A549 (cell line): Measurements from ENCODE around the gene GATA3. TPM values are rescaled to one million over a fixed set of nuclear protein-coding genes. Genes with fewer than 3 reads are reported as not detected.
A peak's percentile ranks its signal among the peaks of the same experiment; 100 is the strongest.

Source experiments
- ATAC-seq, 2 experiments: fragments of 200-7000 bp in 1 of 2; fragments of >200 bp in 1 of 2; cut with Nextera tagmentation in 1 of 2; cut with Tn5 transposase in 1 of 2; 3 replicates each; pipeline versions ENCODE4 v1.8.0 to v1.9.1; 2018 to 2020; ENCODE audit warnings: mild to moderate bottlenecking in 1 of 2, moderate library complexity in 1 of 2
- CTCF ChIA-PET: fragments of 300-600 bp; sonication (Branson Sonifier 250); formaldehyde crosslinking; extraction: SDS; loops from one replicate; lab custom pipeline; 2021; ENCODE audit warnings: antibody characterized with exemption, inconsistent platforms; lab: Yijun Ruan, JAX
- POLR2A ChIA-PET: fragments of 350-600 bp; formaldehyde crosslinking; extraction: SDS; loops from one replicate; lab custom pipeline; 2021; ENCODE audit warnings: antibody characterized with exemption, inconsistent platforms; lab: Yijun Ruan, JAX
- DNase-seq, 2 experiments: peaks; one replicate each; pipeline versions ENCODE4 v3.0.0 to v3.0.0-alpha.2; 2011 to 2016; ENCODE audit warnings: low read depth in 1 of 2, low spot score in 1 of 2
- FAIRE-seq: peaks from 2 replicates; lab custom pipeline; 2011; peaks lifted over from hg19 to GRCh38; lab: Jason Lieb, UNC
- H3K27ac ChIP-seq, 2 experiments: fragments of >200 bp; sonication (Bioruptor Twin); formaldehyde crosslinking; 3 replicates each; pipeline ENCODE4 v1.5.1; 2016 to 2017
- H3K4me1 ChIP-seq: fragments of >200 bp; sonication (Bioruptor Twin); formaldehyde crosslinking; 3 replicates; pipeline ENCODE4 v1.6.1; 2016
- H3K4me2 ChIP-seq: fragments of >200 bp; sonication (Bioruptor Twin); formaldehyde crosslinking; 3 replicates; pipeline ENCODE4 v1.6.1; 2016
- H3K4me3 ChIP-seq: fragments of >200 bp; sonication (Bioruptor Twin); formaldehyde crosslinking; 3 replicates; pipeline ENCODE4 v1.5.1; 2016
- H3K9me3 ChIP-seq: fragments of >200 bp; sonication (Bioruptor Twin); formaldehyde crosslinking; 3 replicates; pipeline ENCODE4 v1.6.1; 2016
- ATOH8 ChIP-seq: fragments of 250-450 bp; sonication (Bioruptor Pico); IDR thresholded peaks from 2 replicates; pipeline ENCODE4 v1.5.0; 2020; ENCODE audit warnings: low read depth, mild to moderate bottlenecking, moderate library complexity
- CTCF ChIP-seq: fragments of >200 bp; sonication (Bioruptor Twin); formaldehyde crosslinking; IDR thresholded peaks from 3 replicates; pipeline ENCODE4 v1.5.1; 2016
- EHMT2 ChIP-seq: fragments of 200-600 bp; sonication (generic); IDR thresholded peaks from 2 replicates; pipeline ENCODE4 v1.6.1; 2016; ENCODE audit warnings: antibody characterized with exemption, low read depth, mild to moderate bottlenecking, moderate library complexity
- GATA3 ChIP-seq: IDR thresholded peaks from 2 replicates; pipeline ENCODE4 v1.6.1; 2012; ENCODE audit warnings: borderline replicate concordance
- HMGXB4 ChIP-seq: fragments of 250-450 bp; sonication (Bioruptor Pico); IDR thresholded peaks from 2 replicates; pipeline ENCODE4 v1.5.0; 2021; ENCODE audit warnings: mild to moderate bottlenecking, moderate library complexity, borderline replicate concordance
- HOXA7 ChIP-seq: fragments of 250-450 bp; sonication (Bioruptor Pico); IDR thresholded peaks from 2 replicates; pipeline ENCODE4 v1.5.0; 2020; ENCODE audit warnings: mild to moderate bottlenecking, moderate library complexity
- JUN ChIP-seq, 2 experiments: fragments of >200 bp; sonication (Bioruptor Twin); formaldehyde crosslinking; IDR thresholded peaks; 2 replicates in 1 of 2; 3 replicates in 1 of 2; pipeline ENCODE4 v1.6.1; 2016 to 2017
- KDM1A ChIP-seq: fragments of 200-600 bp; sonication (generic); IDR thresholded peaks from 2 replicates; pipeline ENCODE4 v1.6.1; 2016; ENCODE audit warnings: low read depth, mild to moderate bottlenecking
- MAFK ChIP-seq: fragments of 450-650 bp; IDR thresholded peaks from 2 replicates; pipeline ENCODE4 v1.6.1; 2014; ENCODE audit not compliant: partially characterized antibody
- POLR2A ChIP-seq: IDR thresholded peaks from 2 replicates; pipeline ENCODE4 v1.6.1; 2012; ENCODE audit warnings: mild to moderate bottlenecking, low read length
- RAD21 ChIP-seq, 2 experiments: fragments of >200 bp in 1 of 2; sonication (Bioruptor Twin) in 1 of 2; formaldehyde crosslinking in 1 of 2; IDR thresholded peaks in 1 of 2; conservative IDR thresholded peaks in 1 of 2; 2 replicates in 1 of 2; 3 replicates in 1 of 2; pipeline ENCODE4 v1.6.1; 2012 to 2018; ENCODE audit warnings: inconsistent platforms in 1 of 2
- RARB ChIP-seq: fragments of 250-450 bp; sonication (Bioruptor Pico); IDR thresholded peaks from 2 replicates; pipeline ENCODE4 v1.8.0; 2021; ENCODE audit warnings: mild to moderate bottlenecking, moderate library complexity
- RCOR1 ChIP-seq: fragments of 150-350 bp; IDR thresholded peaks from 2 replicates; pipeline ENCODE4 v1.6.1; 2014; ENCODE audit warnings: antibody characterized with exemption, low read length, low read depth
- TFCP2L1 ChIP-seq: fragments of 250-450 bp; sonication (Bioruptor Pico); IDR thresholded peaks from 2 replicates; pipeline ENCODE4 v1.5.0; 2021; ENCODE audit warnings: mild to moderate bottlenecking
- ZFP36 ChIP-seq: fragments of 450-650 bp; IDR thresholded peaks from 2 replicates; pipeline ENCODE4 v1.6.1; 2014; ENCODE audit warnings: borderline replicate concordance; ENCODE audit not compliant: partially characterized antibody
- ZNF302 ChIP-seq: fragments of 250-450 bp; sonication (Bioruptor Pico); IDR thresholded peaks from 2 replicates; pipeline ENCODE4 v1.9.0; 2021; ENCODE audit warnings: inconsistent platforms, mild to moderate bottlenecking, moderate library complexity
- ZSCAN20 ChIP-seq: fragments of 250-450 bp; sonication (Bioruptor Pico); IDR thresholded peaks from 2 replicates; pipeline ENCODE4 v1.8.0; 2022; ENCODE audit warnings: mild to moderate bottlenecking, moderate library complexity
- WGBS: methylation state at CpG from one replicate; pipeline ENCODE4 v1.1.6; 2017; ENCODE audit errors: missing lambda C conversion rate; 5-methylcytosine and 5-hydroxymethylcytosine counted together
- polyA plus RNA-seq, 4 experiments: library from polyadenylated mRNA; depleted of rRNA in 3 of 4; stranded (reverse); fragments of >200 nt; fragmentation: RNase III in 1 of 4; extraction: RNeasy Plus Mini Kit Qiagen cat#74134 plus additional on column Dnase treatment in 1 of 4; gene quantifications; 2 replicates in 3 of 4; 3 replicates in 1 of 4; pipeline ENCODE4 v1.2.3, GENCODE V29; 2011 to 2017
- TF ChIP-seq, protein P1 (sequence below): fragments of 200-600 bp; sonication (generic); IDR thresholded peaks from 2 replicates; pipeline ENCODE4 v1.6.1; 2016; ENCODE audit warnings: antibody characterized with exemption, mild to moderate bottlenecking, moderate library complexity

GATA3 gene
- polyA plus RNA-seq, 2 of the 4 experiments (the other 2 are of a cell fraction): 1.3 to 3.5 TPM

- CTCF ChIA-PET: interaction anchor here (1.1 to 2.3 kb wide), 2 partner anchors 10 to 169 kb away, joined by 3 to 7 read pairs; no protein-coding TSS in a partner anchor
- H3K4me3 ChIP-seq: no peak overlapping the region
- H3K4me1 ChIP-seq: peaks cover under 1% of the 10 kb centered on the region; the same call in 1 of the 3 replicates
- H3K4me2 ChIP-seq: no peak overlapping the region
- no peak overlapping the region for H3K27ac ChIP-seq
- DNase-seq (no peak), ATAC-seq (no peak), FAIRE-seq (no peak)
- no peaks in the 10 kb centered on the region for H3K9me3 ChIP-seq
- POLR2A ChIA-PET: no interaction called here
- TF ChIP-seq ZSCAN20 (CRISPR knock-in tag) (no peak), MAFK (peak; percentile 44)
- 84% methylated on average over 35 of the region's 35 CpGs for WGBS
These were observed 11.5 kb upstream of the GATA3 start for GRCh38 chr10:8042721-8043568.

DNA sequence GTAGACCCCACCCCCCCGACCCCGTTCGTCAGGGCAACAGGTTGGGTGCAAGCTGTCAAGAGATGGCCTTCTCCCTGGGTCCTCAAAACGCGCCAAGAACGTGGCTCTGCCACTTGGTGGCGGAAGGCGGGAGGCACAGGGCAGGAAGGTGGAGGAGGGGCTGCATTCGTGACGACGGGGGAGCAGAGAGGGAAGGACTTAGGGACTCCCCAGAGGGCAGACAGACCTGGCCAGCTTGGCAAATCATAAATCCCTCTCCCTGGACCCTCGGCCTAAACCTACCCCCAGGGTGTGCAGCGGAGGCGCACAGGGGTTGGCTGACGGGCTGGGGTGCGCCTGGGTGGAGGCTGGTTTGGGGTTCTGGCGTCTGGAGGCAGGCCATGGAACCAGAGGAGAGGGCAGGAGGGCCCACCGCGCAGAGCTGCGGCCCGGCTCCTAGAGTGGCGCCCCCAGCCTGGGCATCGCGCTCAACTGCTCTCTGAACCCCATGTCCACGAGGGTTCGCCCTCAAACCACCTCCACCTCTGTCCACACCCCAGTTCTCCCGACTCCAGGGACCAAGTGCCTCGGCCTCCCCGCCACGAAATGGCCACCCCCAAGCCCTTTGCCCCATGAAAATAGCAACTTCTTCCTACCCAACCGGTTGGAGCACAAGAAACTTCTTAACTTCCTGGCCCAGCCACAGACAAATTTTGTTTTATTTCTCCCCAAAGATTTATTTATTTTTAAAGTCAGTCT, 10.8 kb upstream of the GATA3 start:
- Histone ChIP-seq H3K27ac (no peak overlapping the region), H3K4me2 (no peak overlapping the region), H3K4me1 (peaks cover 3% of the 10 kb centered on the region; the same call in 2 of the 3 replicates), H3K9me3 (no peaks in the 10 kb centered on the region), H3K4me3 (no peak overlapping the region)
- no peak for DNase-seq
- FAIRE-seq: no peak
- POLR2A ChIA-PET: no interaction called here
- TF ChIP-seq EHMT2 (no peak), RAD21 (conservative IDR thresholded peaks at IDR 0.05 in 1 of 2, IDR thresholded peaks at IDR 0.05 in 1 of 2) (no peak), ATOH8 (CRISPR knock-in tag) (no peak), TFCP2L1 (no peak), RCOR1 (no peak), HMGXB4 (no peak)
- no peak for ATAC-seq
- CTCF ChIA-PET: interaction anchor here (1.1 to 2.3 kb wide), 2 partner anchors 10 to 170 kb away, joined by 3 to 7 read pairs; no protein-coding TSS in a partner anchor
- WGBS: 83% methylated on average over 27 of the region's 31 CpGs

- no peak overlapping the region for H3K27ac ChIP-seq
- no peak overlapping the region for H3K4me3 ChIP-seq
- H3K4me2 ChIP-seq: no peak overlapping the region
- no peak for FAIRE-seq
- H3K9me3 ChIP-seq: no peaks in the 10 kb centered on the region
- no peak for DNase-seq
- WGBS: 71% methylated on average over 12 of the region's 12 CpGs
- POLR2A ChIA-PET: no interaction called here
- ATAC-seq: no peak
- CTCF ChIA-PET: no interaction called here
- peaks cover 8% of the 10 kb centered on the region; the same call in 2 of the 3 replicates for H3K4me1 ChIP-seq
- TF ChIP-seq JUN (IDR thresholded peaks at IDR 0.05): no peak
- no peak for TF ChIP-seq ZFP36
- no peak for TF ChIP-seq ZNF302 (CRISPR knock-in tag)
- TF ChIP-seq, protein P1, sequence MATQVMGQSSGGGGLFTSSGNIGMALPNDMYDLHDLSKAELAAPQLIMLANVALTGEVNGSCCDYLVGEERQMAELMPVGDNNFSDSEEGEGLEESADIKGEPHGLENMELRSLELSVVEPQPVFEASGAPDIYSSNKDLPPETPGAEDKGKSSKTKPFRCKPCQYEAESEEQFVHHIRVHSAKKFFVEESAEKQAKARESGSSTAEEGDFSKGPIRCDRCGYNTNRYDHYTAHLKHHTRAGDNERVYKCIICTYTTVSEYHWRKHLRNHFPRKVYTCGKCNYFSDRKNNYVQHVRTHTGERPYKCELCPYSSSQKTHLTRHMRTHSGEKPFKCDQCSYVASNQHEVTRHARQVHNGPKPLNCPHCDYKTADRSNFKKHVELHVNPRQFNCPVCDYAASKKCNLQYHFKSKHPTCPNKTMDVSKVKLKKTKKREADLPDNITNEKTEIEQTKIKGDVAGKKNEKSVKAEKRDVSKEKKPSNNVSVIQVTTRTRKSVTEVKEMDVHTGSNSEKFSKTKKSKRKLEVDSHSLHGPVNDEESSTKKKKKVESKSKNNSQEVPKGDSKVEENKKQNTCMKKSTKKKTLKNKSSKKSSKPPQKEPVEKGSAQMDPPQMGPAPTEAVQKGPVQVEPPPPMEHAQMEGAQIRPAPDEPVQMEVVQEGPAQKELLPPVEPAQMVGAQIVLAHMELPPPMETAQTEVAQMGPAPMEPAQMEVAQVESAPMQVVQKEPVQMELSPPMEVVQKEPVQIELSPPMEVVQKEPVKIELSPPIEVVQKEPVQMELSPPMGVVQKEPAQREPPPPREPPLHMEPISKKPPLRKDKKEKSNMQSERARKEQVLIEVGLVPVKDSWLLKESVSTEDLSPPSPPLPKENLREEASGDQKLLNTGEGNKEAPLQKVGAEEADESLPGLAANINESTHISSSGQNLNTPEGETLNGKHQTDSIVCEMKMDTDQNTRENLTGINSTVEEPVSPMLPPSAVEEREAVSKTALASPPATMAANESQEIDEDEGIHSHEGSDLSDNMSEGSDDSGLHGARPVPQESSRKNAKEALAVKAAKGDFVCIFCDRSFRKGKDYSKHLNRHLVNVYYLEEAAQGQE: no peak
- TF ChIP-seq POLR2A: no peak
- no peak for TF ChIP-seq CTCF
- no peak for TF ChIP-seq ZSCAN20 (CRISPR knock-in tag)
- no peak for TF ChIP-seq GATA3
- TF ChIP-seq HOXA7 (CRISPR knock-in tag): no peak
- TF ChIP-seq RARB (CRISPR knock-in tag): no peak
- no peak for TF ChIP-seq HMGXB4
- no peak for TF ChIP-seq KDM1A
- TF ChIP-seq, all 56 proteins: peak for 0
These were observed 10.1 kb upstream of the GATA3 start for GRCh38 chr10:8044331-8044907.
